Panc1 (cell line): ENCODE data around the gene TAOK3. TPM values are rescaled to one million over a fixed set of nuclear protein-coding genes. Genes with fewer than 3 reads are reported as not detected.

Source experiments
- ATAC-seq: fragments of 200-7000 bp; cut with Tn5 transposase; 2 replicates; pipeline ENCODE4 v1.9.1; 2020; ENCODE audit warnings: mild to moderate bottlenecking, moderate library complexity
- BruUV-seq: library from RNA; stranded (reverse); fragments of 400-500 nt; replicated peaks from 2 replicates; lab custom pipeline; 2021; lab: Mats Ljungman, UMichigan
- CTCF ChIA-PET: fragments of 300-600 bp; sonication (Branson Sonifier 250); formaldehyde crosslinking; loops from one replicate; lab custom pipeline; 2022; ENCODE audit warnings: antibody characterized with exemption; lab: Charles Lee
- POLR2A ChIA-PET: fragments of 300-600 bp; sonication (Branson Sonifier 250); formaldehyde crosslinking; loops from one replicate; lab custom pipeline; 2022; ENCODE audit warnings: antibody characterized with exemption; lab: Charles Lee
- DNase-seq: peaks from one replicate; pipeline ENCODE4 v3.0.0-alpha.2; 2010; ENCODE audit warnings: low read depth, low spot score
- H3K27ac ChIP-seq: 2 replicates; pipeline ENCODE4 v1.5.1; 2011; ENCODE audit warnings: mild to moderate bottlenecking, low read length, inconsistent platforms
- H3K27me3 ChIP-seq: fragments of 200-500 bp; sonication (Bioruptor generic); 2 replicates; pipeline ENCODE4 v1.6.0; 2014; ENCODE audit warnings: low read length, inconsistent platforms; ENCODE audit not compliant: control insufficient read depth, insufficient read depth
- H3K36me3 ChIP-seq: fragments of 200-500 bp; sonication (Bioruptor generic); 2 replicates; pipeline ENCODE4 v1.5.1; 2014; ENCODE audit warnings: inconsistent platforms, mild to moderate bottlenecking, low read length, moderate library complexity; ENCODE audit not compliant: control insufficient read depth, insufficient read depth
- H3K4me1 ChIP-seq: 2 replicates; pipeline ENCODE4 v1.5.1; 2011; ENCODE audit warnings: inconsistent platforms, mild to moderate bottlenecking, low read length, moderate library complexity; ENCODE audit not compliant: control insufficient read depth, insufficient read depth
- H3K4me3 ChIP-seq, 2 experiments: 2 replicates each; pipeline ENCODE4 v1.5.1; 2011 to 2012; ENCODE audit warnings: low read depth in 2 of 2, low read length in 2 of 2, mild to moderate bottlenecking in 2 of 2, inconsistent platforms in 1 of 2, moderate library complexity in 1 of 2
- H3K9me3 ChIP-seq: fragments of 200-500 bp; sonication (Bioruptor generic); 2 replicates; pipeline ENCODE4 v1.5.1; 2014; ENCODE audit warnings: low read depth, mild to moderate bottlenecking, inconsistent platforms, low read length, moderate library complexity; ENCODE audit not compliant: control insufficient read depth, insufficient read depth
- CTCF ChIP-seq: fragments of 450-650 bp; IDR thresholded peaks from 2 replicates; pipeline ENCODE4 v1.5.1; 2017; ENCODE audit warnings: mild to moderate bottlenecking
- POLR2AphosphoS5 ChIP-seq: IDR thresholded peaks from 2 replicates; pipeline ENCODE4 v1.6.1; 2012; ENCODE audit warnings: mild to moderate bottlenecking, low read depth, low read length, moderate library complexity
- REST ChIP-seq, 2 experiments: IDR thresholded peaks; 2 replicates each; pipeline ENCODE4 v1.6.1; 2011 to 2012; ENCODE audit warnings: low read depth in 2 of 2, control low read depth in 1 of 2, low read length in 1 of 2, mild to moderate bottlenecking in 1 of 2, moderate library complexity in 1 of 2; ENCODE audit not compliant: insufficient read depth in 1 of 2
- SIN3A ChIP-seq: IDR thresholded peaks from 2 replicates; pipeline ENCODE4 v1.6.1; 2012; ENCODE audit warnings: low read depth, mild to moderate bottlenecking, low read length, moderate library complexity, borderline replicate concordance; ENCODE audit not compliant: insufficient read depth
- TCF7L2 ChIP-seq: IDR thresholded peaks from 2 replicates; pipeline ENCODE4 v1.6.1; 2011; ENCODE audit warnings: mild to moderate bottlenecking, low read depth, low read length, inconsistent platforms
- in situ Hi-C: cut with HindIII; loops from 2 replicates; pipeline ENCODE4 v1.10.0; 2016; ENCODE audit warnings: low sequenced_read_pairs, low pct_unique_long_range_greater_than_20kb
- intact Hi-C: fragments of 100-400 bp; cut with micrococcal nuclease; formaldehyde crosslinking; loops from one replicate; pipeline ENCODE4 v1.10.0; 2022; ENCODE audit not compliant: unreplicated experiment
- total RNA-seq: library from RNA; stranded (reverse); gene quantifications from one replicate; pipeline ENCODE4 v1.2.1, GENCODE V29; 2021; ENCODE audit not compliant: unreplicated experiment

TAOK3 gene
- total RNA-seq, 1 experiment from 2014 or later: 30.5 TPM

GRCh38 chr12:118353721-118354120 is 19.0 kb downstream of the TAOK3 start:
- intact Hi-C loops (no loop called here), in situ Hi-C loops (no loop called here)
- no peaks in the 10 kb centered on the region for H3K27me3 ChIP-seq
- TF ChIP-seq CTCF (no peak), POLR2AphosphoS5 (no peak), TCF7L2 (no peak), SIN3A (no peak), REST (IDR thresholded peaks at IDR 0.05; ENCODE audit: insufficient read depth in 1 of 2, low read depth in 2 of 2, low read length in 1 of 2) (no peak)
- H3K4me1 ChIP-seq: peaks cover 21% of the 10 kb centered on the region; the same call in 1 of the 2 replicates
- ChIA-PET POLR2A (no interaction called here), CTCF (no interaction called here)
- DNase-seq: no peak
- no TSS peak for BruUV-seq
- no peaks in the 10 kb centered on the region for H3K9me3 ChIP-seq
- H3K27ac ChIP-seq: no peak overlapping the region
- ATAC-seq: no peak
- H3K36me3 ChIP-seq: no peaks in the 10 kb centered on the region
- no peak overlapping the region for H3K4me3 ChIP-seq

GRCh38 chr12:118350908-118351559 is 21.7 kb downstream of the TAOK3 start:
- H3K9me3 ChIP-seq: no peaks in the 10 kb centered on the region
- CTCF ChIA-PET: no interaction called here
- ATAC-seq: no peak
- no peaks in the 10 kb centered on the region for H3K27me3 ChIP-seq
- no peak for DNase-seq
- H3K4me3 ChIP-seq: no peak overlapping the region
- POLR2A ChIA-PET: no interaction called here
- H3K36me3 ChIP-seq: no peaks in the 10 kb centered on the region
- H3K4me1 ChIP-seq: 0 out of 2 replicates have a peak, but pooled peaks cover 2% of the 10 kb centered on the region
- TF ChIP-seq REST (IDR thresholded peaks at IDR 0.05; ENCODE audit: insufficient read depth in 1 of 2, low read depth in 2 of 2, low read length in 1 of 2) (no peak), CTCF (no peak), SIN3A (no peak), TCF7L2 (no peak), POLR2AphosphoS5 (no peak)
- intact Hi-C loops (no loop called here), in situ Hi-C loops (no loop called here)
- BruUV-seq: no TSS peak
- no peak overlapping the region for H3K27ac ChIP-seq
